NCI-H2029 (cell line): Measurements from ENCODE around the gene CD151.
A peak's percentile ranks its signal among the peaks of the same experiment; 100 is the strongest.

Source experiments
- DNase-seq: peaks from one replicate; lab custom pipeline; 2025; lab: John Stamatoyannopoulos, UW

Gene CD151

GRCh38 chr11:832529-833113 lies at the start of gene CD151:
Gene CD151, plus strand, starts transcription at chr11:832952. Its CDS starts 3,118 bp downstream, at chr11:836070.
- no peak for DNase-seq

- DNase-seq: peak; percentile 90
These were observed 49.2 kb upstream of the CD151 start for GRCh38 chr11:783581-784015.

- no peak for DNase-seq
These were observed 46.3 kb upstream of the CD151 start for GRCh38 chr11:786235-787083.

- DNase-seq: no peak
These were observed 45.6 kb upstream of the CD151 start for GRCh38 chr11:787084-787675.

GRCh38 chr11:788009-788640 lies 44.6 kb upstream of the CD151 start:
- DNase-seq: no peak

GRCh38 chr11:788953-789940 lies 43.5 kb upstream of the CD151 start:
- DNase-seq: no peak

GRCh38 chr11:789943-790342 lies 42.8 kb upstream of the CD151 start, which contains the start of gene CEND1:
Gene CEND1, minus strand, starts transcription at chr11:790090. Its CDS starts 1,514 bp downstream, at chr11:788576.
- no peak for DNase-seq

GRCh38 chr11:790721-791564 lies 41.8 kb upstream of the CD151 start:
- DNase-seq: no peak

- no peak for DNase-seq
These were observed 40.9 kb upstream of the CD151 start for GRCh38 chr11:791658-792534.

- no peak for DNase-seq
These were observed 40.3 kb upstream of the CD151 start for GRCh38 chr11:792535-792821.

- no peak for DNase-seq
These were observed 39.9 kb upstream of the CD151 start for GRCh38 chr11:792873-793272.

- no peak for DNase-seq
These were observed 39.2 kb upstream of the CD151 start for GRCh38 chr11:793556-793955.

GRCh38 chr11:794013-794765 lies 38.6 kb upstream of the CD151 start:
- DNase-seq: no peak

GRCh38 chr11:794766-795633 lies 37.8 kb upstream of the CD151 start:
- no peak for DNase-seq

- DNase-seq: peak; percentile 81
These were observed 36.9 kb upstream of the CD151 start for GRCh38 chr11:795634-796564.

- DNase-seq: no peak
These were observed 36.0 kb upstream of the CD151 start for GRCh38 chr11:796565-797295.
